GM19035 (cell line): ENCODE measurements around the gene ZNF346.

Experiments
- ATAC-seq: cut with Tn5 transposase; IDR thresholded peaks from one replicate; pipeline ENCODE4 v1.9.1; 2021; ENCODE audit not compliant: unreplicated experiment

The ZNF346 gene

DNA sequence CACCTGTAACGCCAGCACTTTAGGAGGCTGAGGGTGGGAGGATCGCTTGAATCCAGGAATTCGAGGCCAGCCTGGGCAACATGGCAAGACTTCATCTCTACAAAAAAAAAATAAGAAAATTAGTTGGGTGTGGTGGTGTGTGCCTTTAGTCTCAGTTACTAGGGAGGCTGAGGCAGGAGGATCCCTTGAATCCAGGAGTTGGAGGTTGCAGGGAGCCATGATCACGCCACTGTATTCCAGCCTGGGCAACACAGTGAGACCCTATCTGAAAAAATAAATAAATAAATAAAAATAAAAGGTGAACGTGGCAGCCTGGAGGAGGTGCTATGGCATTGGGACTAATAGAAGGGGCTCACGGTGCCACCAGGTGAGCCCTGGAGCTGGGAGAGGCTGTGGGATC, 71.3 kb downstream of the ZNF346 start:
- no peak for ATAC-seq

DNA sequence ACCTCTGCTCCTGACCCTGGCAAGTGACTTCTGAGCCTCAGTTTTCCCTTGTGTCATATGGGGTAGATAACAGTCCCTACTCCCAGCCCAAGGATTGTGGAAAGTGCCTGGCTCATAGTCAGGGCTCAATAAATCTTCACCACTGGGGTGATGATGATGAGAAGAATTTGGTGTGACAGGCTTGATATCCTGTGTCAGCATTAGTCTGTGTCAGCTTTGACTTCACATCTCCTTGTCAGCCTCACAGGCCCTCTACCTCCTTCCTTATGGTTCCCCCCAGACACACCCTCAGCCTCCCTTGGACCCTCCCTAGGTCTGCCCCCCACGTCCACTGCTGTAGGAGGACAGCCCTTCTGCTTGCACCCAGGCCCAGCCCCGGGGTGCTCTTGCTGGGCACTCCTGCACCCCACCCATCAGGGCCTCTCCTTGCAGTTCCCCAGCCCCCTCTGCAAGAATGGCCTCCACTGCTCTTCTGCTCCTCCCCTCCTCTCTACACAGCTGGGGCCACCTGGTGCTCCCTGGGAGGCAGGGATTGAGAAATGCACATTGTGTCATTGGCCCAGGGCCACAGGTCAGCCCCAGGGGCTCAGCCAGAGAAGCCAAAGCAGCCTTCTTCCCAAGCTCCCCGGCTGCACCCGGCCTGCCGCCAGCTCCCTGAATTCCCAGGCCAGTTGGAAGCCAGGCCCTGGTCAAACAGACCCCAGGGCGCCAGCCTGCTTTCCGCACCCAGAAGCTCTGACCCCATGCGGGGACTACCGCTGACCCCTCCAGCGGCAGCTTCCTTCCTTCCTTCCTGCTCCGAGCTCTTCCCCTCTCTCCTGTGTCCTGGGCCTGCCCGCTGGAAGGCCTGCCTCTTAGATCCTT, 72.0 kb downstream of the ZNF346 start:
- no peak for ATAC-seq

DNA sequence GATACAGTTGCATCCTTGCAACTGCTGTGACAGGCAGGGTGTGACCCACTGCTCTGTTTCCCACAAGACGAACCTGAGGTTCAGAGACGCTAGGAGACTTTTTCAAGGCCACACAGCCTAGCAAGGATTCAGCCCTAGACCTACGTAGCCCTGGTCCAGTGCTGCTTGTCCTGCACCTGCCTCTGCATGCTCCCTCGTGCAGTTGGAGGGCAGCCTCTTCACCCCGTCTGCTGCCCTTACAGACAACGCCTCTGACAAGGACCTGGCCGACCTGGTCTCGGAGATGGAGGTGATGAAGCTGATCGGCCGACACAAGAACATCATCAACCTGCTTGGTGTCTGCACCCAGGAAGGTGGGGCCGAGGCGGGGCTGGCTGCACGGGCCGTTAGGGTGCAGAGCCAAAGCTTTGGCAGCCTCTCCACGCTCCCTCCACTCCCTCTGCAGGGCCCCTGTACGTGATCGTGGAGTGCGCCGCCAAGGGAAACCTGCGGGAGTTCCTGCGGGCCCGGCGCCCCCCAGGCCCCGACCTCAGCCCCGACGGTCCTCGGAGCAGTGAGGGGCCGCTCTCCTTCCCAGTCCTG, 72.7 kb downstream of the ZNF346 start:
- ATAC-seq = no peak

DNA sequence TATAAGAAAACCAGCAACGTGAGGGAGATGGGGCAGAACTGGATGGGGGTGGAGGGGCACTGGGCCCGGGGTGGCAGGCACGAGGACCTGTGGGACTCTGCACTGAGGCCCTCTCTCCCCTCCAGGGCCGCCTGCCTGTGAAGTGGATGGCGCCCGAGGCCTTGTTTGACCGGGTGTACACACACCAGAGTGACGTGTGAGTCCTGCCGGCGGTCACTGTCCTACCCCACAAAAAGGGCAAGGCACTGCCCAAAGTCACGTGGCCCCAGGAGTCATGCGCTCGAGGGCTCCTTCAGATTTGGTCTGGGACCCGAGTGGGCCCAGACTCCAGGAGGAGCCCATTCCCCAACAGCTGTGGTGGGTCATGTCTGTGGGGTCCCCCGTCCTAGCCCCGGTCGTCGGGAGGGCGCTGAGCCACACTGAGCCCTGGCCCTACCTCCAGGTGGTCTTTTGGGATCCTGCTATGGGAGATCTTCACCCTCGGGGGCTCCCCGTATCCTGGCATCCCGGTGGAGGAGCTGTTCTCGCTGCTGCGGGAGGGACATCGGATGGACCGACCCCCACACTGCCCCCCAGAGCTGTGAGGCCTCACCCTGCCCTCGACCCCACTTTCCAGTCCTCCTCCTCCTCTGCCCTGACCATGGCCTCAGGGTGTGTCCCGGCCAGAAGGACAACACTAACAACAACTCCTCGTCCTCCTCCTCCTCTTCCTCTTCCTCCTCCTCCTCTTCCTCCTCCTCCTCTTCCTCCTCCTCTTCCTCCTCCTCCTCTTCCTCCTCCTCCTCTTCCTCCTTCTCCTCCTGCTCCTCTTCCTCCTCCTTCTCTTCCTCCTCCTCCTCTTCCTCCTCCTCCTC, 73.9 kb downstream of the ZNF346 start:
- ATAC-seq = no peak

DNA sequence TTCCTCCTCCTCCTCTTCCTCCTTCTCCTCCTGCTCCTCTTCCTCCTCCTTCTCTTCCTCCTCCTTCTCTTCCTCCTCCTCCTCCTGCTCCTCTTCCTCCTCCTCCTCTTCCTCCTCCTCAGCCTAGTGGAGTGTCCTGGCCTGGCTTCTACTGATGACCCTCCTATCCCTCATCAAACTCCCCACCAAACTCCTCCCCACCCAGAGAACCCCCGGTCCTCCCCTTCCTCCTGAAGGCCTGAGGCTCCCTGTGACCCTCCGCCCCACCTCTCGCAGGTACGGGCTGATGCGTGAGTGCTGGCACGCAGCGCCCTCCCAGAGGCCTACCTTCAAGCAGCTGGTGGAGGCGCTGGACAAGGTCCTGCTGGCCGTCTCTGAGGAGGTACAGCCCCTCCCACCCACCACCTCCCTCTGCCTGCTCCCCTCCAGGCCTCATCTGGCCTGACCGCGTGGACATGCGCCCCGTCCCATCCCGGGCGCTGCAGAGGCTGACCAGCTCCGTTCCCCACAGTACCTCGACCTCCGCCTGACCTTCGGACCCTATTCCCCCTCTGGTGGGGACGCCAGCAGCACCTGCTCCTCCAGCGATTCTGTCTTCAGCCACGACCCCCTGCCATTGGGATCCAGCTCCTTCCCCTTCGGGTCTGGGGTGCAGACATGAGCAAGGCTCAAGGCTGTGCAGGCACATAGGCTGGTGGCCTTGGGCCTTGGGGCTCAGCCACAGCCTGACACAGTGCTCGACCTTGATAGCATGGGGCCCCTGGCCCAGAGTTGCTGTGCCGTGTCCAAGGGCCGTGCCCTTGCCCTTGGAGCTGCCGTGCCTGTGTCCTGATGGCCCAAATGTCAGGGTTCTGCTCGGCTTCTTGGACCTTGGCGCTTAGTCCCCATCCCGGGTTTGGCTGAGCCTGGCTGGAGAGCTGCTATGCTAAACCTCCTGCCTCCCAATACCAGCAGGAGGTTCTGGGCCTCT, 74.8 kb downstream of the ZNF346 start:
- ATAC-seq = no peak

DNA sequence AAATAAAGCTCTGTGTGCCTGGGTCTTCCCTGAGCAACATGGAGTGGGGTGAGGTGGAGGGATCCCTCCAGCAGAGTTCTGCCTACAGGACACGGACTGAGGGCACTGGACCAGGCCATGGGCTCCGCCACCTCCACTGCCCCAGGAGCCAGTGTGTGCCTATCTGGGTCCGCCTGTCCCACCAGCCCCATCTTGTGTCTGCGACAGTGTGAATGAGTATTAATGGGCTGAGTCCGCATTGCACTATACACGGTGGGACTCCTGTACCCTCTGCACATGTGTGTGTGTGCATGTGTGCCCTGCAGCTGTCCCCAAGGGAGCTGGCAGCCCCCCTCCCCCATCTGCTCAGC, 75.6 kb downstream of the ZNF346 start:
- ATAC-seq = no peak

DNA sequence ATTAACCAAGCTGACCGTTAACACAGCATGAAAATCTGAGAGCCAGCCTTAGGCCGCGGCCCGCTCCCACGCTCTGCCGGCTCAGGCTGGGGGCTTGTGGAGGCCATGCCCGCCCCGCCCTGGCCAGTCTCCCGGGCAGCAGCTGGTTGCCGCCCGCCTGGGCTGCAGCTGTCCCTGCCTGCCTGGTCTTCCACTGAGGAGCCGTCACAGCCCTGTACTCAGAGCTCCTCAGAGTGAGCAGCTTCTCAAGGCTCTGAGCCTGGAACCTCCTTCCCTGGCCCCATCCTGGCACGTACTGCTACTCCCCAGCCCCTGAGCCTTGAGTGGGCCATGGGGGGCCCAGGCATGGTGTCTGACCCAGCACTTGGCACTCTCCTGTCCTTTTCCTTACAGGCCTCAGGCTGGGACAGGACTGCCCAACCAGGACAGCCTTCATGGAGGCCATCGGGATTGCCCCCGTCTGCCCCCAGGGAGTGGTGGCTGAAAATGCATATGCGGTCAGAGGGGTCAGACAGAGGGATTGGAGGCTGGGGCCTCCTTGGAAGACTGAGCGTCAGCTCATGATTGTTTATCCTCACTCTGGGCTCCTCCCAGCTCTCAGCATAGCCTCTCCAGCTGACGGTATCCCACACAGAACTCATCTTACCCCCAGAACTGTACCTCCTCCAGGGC, 76.1 kb downstream of the ZNF346 start:
- no peak for ATAC-seq

DNA sequence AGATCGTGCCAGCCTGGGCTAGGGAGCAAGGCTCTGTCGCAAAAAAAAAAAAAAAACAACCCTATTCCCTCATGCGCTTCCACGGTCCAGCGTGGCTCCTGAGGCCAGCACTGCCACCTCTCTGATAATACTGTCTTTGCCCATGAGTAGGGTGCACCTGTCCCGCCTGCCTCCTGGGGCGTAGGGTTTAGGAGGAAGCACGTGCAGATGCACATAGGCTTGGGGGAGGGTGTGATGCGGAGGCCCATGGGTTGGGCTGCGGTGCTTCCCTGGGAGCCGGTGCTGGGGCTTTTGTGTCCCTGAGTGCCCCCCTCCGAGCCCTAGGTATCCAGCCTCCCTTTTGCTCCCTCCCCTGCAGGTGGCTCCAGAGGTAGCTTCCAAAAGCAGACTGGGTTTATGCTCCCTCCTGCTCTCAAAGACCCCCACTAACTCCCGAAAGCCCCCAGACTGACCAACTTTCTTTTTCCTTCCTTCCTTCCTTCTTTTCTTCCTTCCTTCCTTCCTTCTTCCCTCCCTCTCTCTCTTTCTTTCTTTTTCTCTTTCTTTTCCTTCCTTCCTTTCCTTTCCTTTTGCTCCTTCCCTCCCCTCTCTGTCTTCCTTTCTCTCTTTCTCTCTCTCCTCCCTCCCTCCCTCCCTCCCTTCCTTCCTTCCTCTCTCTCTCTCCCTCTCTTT, 77.1 kb downstream of the ZNF346 start:
- no peak for ATAC-seq

DNA sequence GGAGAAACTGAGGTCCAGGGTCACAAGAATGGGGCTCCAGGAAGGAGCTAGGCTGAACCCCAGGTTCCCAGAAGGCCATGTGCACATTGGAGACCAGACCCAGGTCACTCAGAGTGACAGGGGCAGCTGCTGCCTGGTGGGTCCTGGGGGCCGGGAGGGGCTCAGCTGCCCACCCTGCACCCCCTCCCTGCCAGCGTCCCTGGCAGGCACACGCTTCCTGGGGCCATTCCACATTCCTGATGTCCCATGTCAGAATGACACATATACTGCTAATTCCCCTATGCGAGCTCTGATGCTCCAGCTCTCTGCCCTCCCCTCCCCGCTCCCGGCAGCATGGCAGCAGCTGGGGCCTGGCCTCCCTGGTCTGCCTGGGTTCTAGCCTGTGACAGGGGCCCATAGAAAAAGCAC, 78.2 kb downstream of the ZNF346 start:
- ATAC-seq = no peak

DNA sequence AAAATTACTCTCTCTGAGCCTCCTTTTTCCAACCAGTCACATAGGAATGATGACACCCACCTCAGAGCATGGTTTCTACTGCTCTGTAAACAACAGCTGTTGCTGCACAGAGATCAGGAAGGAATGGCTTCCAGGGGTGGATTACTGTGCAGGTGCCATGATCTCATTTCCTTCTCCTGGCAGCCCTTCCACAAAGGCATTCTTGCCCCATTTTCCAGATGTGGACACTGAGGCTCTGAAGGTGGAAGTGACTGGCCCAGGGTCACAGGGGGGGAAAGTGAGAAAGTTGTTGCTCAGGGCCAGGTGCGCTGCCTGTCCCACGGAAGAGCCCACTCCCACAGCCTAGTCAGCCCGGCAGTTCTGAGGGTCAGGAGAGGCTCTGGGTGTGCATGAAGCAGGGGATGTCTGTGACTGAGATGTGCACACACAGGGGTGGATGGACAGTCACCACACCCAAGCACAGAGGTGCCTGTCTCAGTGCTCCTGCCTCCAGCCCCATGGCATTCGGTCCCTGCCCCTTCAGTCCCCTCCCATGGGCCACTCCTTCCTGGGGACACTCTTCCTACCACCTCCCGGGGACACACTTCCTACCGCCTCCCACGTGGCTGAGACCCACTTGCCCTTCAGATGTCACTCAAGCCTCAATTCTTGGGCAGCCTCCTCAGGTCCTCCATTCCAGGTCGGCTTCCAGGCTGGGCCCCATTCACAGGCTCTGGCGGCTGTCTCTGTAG, 81.2 kb downstream of the ZNF346 start:
- no peak for ATAC-seq

DNA sequence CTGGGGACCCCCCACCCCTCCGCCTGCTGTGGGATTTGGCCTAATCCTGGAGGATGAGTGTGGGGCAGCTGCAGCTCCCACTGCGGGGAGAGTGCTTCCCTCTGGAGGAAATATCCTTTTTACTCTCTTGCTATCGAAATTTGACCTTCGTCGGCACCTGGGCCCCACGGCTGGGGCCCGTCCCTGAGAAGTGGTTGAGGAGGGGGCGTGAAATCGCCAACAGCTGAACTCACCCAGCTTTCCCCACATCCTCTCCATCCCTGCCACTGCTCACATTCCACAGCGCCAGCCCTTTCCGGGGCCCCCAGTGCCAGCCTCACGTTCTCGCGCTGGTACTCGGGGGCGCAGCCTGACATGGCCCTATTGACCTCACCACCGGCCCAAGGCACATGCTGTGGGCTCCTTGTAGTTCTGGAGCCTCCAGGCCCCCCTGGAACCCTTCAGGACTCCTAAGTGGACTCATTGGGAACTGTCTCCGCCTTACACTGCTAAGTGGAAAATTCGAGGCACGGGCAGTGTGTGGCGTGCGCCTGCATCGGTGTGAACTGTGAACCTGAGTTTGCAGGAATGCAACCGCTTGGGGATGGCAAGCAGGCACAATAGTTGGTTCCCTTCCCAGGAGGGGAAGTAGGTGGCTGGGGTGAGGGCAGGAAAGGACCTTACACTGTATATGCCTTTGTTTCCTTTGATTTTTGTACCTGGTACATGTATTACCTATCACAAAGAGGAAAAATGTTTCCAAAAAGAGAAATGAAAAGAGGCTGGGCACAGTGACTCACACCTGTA, 83.4 kb downstream of the ZNF346 start:
- ATAC-seq = no peak

DNA sequence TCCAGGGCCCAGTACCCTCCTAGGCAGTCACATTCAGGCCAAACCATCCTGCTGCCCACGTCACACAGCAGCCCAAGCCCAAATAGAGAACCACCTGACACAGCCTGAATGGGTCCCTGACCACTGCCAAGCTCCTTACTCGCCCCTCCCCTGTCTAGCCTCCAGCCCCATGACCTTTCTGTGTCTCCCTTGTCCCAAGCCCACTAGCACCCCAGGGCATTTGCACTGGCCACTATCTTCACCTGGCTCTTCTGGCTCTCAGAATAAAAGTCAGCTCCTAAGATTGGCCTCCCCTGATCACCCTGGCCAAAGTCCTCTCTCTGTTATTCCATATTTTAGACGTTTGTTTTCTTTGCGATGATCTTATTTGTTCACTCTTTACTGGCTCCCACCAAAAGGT, 84.7 kb downstream of the ZNF346 start:
- ATAC-seq = no peak

DNA sequence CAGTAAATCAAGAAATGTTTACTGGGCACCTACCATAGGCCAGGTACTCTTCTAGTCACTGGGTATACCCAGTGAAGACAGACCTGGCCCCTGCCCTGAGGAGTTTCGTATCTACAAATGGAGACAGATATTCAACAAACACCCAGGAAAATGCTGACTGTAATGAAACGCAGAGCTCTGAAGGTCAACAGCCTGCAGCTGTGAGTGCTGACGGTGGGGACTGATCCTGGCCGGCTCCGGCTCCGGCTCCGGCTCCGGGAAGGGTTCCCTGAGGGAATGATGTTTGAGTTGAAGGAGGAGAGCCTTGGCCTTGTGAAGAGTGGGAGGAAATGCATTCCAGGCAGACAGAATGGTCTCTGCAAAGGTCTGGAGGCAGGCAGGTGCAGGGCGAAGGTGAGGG, 87.3 kb downstream of the ZNF346 start:
- no peak for ATAC-seq

DNA sequence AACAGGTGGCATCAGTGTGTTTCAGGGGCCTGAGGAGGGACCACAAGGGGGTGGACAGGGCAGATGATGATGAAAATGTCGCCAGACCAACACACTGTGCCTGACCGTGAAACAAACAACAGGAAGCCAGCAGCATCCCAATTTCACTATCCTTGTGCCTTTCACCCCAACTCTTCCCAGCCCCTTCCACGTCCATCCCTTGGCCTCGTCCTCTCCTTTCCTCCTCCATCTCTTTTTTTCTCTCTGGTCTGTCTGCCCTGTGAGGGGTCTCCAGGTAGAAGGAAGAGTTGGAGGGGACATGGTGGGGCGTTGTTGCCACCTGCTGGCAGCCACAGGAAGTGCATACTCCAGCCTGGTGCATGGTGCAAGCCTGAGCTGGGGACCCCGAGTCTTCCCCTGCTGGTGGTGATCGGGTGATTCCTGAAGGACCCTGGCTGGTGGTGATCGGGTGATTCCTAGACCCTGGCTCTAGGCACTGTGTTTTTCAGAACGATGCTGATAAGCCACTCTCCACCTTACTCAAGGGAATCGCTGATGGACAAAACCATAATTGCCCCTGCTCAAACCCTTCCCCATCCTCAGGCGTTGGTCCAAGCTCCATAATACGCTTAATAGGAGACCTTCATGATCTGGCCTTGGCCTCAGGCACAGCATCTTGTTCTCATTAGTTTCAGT, 89.4 kb downstream of the ZNF346 start:
- no peak for ATAC-seq

DNA sequence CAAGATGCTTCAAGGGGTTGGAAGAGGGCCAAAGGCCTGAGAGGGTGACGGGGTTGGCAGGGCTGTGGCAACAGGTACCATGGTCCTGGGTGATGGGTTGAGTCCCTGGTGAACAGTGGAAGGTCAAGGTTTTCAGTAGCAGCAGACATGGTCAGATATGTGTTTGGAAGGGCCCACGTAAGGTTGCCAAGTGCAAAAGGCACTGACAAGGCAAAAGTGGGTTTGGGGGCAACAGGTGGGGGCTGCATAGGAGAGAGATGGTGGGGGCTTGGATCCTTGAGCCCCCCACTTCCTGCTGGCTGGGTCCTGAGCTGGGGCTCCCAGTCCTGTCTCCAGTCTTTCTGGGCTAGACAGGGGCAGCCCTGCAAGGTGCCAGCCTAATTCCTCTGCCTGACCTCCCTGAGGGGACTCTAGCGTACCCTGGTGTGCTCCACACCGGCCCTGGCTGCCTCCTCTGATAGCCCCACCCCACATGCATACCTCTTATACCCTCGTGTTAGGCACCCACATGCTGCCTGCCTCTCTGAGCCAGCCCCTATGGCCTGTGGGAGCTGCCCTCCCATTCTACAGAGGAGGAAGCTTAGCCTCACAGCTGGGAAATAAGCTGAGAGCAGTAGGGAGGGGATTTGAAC, 90.2 kb downstream of the ZNF346 start:
- no peak for ATAC-seq

DNA sequence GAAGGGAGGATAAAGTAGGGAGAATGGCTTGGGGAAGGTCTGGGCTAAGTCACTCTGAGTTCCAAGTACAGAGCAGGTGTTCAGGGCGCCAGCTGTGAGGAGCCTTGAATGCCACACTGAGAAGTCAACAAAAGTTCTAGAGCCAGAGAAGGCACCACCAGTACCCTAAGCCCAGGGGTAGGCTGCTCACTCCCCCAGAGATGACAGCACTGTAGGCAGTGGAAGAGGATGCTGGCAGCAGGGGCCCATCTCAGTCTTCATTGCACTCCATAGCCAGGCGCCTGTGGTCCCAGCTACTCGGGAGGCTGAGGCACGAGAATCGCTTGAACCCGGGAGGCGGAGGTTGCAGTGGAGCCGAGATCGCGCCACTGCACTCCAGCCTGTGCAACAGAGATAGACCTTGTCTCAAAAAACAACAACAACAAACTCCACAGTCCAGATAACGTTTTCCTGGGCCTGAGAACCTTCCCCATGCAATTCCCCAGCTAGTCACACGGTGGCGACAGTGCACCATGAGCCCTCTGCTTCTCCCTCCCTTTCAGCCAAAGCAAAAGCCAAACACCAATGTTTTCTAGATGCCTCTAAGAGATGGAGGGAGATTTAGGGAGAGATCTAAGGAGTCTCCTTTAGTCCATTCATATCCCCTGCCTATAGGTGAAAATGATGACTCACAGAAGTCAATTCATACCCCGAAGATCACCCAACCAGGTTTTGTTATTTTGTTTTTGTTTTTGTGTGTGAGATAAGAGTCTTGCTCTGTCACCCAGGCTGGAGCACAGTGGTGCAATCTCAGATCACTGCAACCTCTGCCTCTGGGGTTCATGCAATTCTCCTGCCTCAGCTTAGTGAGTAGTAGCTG, 91.3 kb downstream of the ZNF346 start:
- no peak for ATAC-seq
